Panc1 (cell line): ENCODE data around the gene YTHDF1.

Experiments used
- CTCF ChIP-seq: fragments of 450-650 bp; IDR thresholded peaks from 2 replicates; pipeline ENCODE4 v1.5.1; 2017; ENCODE audit warnings: mild to moderate bottlenecking
- POLR2AphosphoS5 ChIP-seq: IDR thresholded peaks from 2 replicates; pipeline ENCODE4 v1.6.1; 2012; ENCODE audit warnings: mild to moderate bottlenecking, low read depth, low read length, moderate library complexity

- TF ChIP-seq CTCF (no peak), POLR2AphosphoS5 (no peak)
Observed at GRCh38 chr20:63264000-63264399, 48.1 kb upstream of the YTHDF1 start.
